Activated CD8-positive, alpha-beta memory T cell treated with anti-CD3 and anti-CD28 coated beads for 36 hours (primary cell): ENCODE measurements around the gene AFF3. TPM values are rescaled to one million over a fixed set of nuclear protein-coding genes. Genes with fewer than 3 reads are reported as not detected.
"Not testable (repeated sequence)": the region's sequence is repeated elsewhere in the genome, so short reads cannot be mapped to it uniquely, and the experiment has no call there.

ENCODE experiments used
- CTCF ChIA-PET: fragments of 350-600 bp; sonication (Branson Sonifier 250); formaldehyde crosslinking; loops from one replicate; lab custom pipeline; 2021; ENCODE audit warnings: antibody characterized with exemption; lab: Charles Lee
- POLR2A ChIA-PET: fragments of 350-600 bp; sonication (Branson Sonifier 250); formaldehyde crosslinking; loops from one replicate; lab custom pipeline; 2021; ENCODE audit warnings: antibody characterized with exemption; lab: Charles Lee
- total RNA-seq, 2 experiments: library from RNA; stranded (reverse); gene quantifications; one replicate each; pipeline ENCODE4 v1.2.3, GENCODE V29; 2021

Gene AFF3
- total RNA-seq, 2 experiments from 2014 or later: 0.71 to 1.1 TPM

DNA sequence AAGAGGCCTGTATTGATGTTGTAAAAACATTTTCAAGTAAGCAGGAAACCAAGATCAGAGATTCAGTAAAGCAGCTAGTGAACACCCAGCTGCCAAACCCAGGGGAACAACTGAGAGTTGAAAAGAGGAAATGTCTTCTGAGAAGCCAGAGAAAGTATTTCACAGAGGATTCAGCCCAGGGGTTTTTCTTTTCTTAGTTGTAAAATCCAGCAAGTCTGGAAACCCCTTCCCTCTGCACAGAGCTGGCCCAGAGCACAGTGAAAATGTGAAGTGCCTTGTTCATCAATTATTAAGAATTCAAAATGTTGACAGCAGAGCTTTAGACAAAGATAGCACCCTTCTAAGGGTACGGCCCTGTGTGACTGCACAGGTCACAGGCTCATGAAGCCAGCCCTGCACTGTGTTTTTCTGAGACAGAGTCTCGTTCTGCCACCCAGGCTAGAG lies 28.4 kb downstream of the AFF3 start:
- ChIA-PET CTCF (no interaction called here), POLR2A (no interaction called here)

DNA sequence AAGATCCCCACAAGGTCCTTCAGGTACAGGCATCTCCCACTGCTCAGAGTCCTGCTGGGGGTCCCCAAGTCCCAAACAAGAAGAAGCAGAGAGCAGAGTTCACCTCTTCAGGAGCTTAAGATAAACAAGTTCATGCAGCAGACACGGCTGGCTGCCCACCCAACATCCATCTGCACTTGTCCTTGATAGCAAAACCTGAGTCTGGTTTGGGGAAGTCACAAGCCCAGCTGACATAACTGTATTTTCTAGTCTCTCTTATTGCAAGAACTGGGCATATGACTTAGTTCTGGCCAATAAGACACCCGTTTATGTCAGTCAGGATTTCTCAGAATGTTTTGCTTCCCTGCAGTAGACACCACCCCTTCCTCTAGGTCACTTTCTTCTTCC lies 31.8 kb downstream of the AFF3 start:
- ChIA-PET POLR2A (no interaction called here), CTCF (no interaction called here)

DNA sequence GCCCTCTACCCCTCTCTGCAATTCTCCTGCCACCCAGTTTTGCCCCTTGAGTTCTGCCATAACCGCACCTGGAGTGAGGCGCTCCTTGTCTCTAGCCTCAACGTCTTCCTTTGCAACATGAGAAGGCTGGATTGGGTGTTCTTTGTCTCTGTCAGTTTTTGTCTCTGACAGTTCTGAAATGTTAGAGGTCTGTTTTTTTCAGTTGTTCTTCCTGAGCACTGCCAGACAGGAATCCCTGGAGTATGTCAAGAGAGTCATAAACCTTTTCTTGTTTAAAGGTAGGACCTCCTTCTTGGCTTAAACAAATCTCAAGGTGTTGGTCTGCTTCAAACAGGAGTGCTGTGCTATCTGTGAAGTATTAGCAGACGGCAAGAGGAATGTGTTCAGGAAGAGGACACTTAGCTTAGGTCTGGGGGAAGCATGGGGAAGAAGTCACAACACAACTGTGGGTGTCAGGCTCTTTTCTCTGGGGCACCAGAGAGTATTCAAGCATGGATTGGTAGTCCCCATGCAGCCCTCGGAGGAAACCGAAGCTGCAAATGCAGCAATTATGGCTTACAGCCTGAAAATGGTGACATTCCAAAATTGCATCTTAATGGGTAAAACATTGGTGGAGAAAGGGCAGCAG lies 32.3 kb downstream of the AFF3 start:
- ChIA-PET CTCF (no interaction called here), POLR2A (no interaction called here)

DNA sequence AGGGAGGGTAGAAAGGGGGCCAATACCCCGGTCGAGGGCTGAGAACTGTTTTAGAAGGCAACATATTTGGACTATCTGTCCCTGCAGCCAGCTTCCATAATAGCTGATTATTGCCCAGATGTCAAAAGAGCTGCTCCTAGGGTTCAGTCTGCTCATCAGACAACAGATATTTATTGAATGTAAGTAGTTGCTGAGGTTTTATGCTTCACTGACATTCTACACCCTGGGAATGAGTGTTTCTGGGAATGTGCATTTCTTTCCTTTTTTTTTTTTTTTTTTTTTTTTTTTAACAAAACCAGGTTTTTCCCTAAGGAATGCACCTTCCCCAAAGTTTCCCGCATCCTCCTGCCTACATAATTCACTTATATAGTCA lies 33.8 kb downstream of the AFF3 start:
- CTCF ChIA-PET: interaction anchor here (0.6 to 0.7 kb wide), 2 partner anchors 15 to 131 kb away, joined by 3 read pairs; no protein-coding TSS in a partner anchor

DNA sequence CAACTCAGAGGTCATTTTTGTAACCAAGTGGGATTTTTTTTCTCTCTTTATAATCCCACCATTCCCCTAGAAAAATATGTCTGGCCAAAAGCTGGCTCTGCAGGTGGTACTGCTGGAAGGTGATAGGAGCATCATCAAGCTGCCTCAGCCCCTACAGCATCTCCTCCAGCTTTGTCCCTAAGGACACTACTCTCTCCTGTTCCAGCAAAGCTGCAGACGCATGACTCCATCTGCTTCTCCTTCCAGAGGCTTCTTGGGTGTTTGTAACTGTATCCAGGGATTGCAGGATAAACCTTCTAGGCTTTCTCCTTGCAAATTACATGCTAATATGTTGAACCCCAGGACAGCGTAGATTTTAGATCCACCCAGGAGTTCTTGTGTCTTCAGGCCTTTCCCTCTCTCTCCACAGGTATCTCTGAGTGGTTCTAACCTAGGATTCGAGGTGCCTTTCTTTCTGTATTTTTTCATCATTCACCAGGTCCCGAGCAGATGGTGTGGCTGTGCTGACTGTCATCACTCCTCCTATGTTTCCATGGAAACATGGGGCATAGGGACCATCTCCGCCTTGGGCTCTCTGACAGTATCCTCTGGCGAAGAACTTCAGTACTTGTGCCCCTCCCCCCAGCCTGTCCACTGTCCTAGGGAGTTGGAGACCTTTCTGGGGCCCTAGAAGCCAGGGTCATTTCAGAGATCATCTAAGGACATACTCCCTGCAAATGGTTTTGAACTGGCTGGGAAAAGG lies 34.3 kb downstream of the AFF3 start:
- CTCF ChIA-PET: no interaction called here
- POLR2A ChIA-PET: no interaction called here

More for the DNA sequence above, 33.8 kb downstream of the AFF3 start:
- POLR2A ChIA-PET: not testable (repeated sequence)

DNA sequence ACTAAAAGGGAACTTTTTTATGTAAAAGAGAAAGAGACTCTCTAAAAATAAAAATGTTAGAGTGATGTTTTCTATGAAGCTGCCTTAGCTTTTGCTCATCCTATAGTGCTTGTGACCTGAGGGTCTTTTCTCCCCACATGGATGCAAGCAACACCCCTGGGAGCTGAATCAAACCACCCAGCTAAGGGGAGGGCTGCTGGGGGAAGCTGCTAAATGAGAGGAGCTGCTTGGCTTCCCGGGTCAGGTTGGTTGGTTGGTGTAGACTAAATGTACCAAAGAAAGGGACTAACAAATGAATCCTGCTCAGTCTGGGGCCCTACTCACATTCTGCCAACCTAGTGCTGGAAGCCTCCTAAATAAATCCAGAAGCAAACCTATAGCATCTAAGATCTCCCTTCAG lies 35.0 kb downstream of the AFF3 start:
- CTCF ChIA-PET: no interaction called here
- POLR2A ChIA-PET: no interaction called here

DNA sequence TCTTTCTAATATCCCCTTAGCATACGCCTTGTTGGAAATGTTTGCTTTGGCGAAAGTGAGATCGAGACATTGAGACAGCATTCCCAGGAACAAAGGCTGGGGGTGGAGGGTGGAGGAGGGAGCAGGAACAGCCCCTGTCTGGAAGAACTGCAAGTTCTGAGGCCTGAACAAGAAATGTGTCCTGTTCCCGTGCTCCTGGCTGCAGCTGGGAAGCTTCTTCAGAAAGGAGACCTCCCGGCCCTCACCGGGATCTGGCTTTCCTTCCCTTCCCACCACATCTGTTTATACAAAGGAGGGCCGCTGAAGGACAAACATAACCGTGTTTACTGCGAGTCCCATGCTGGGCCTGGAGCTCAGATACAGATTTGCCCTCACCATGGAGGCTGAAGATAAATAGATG lies 35.9 kb downstream of the AFF3 start:
- CTCF ChIA-PET: no interaction called here
- POLR2A ChIA-PET: no interaction called here

DNA sequence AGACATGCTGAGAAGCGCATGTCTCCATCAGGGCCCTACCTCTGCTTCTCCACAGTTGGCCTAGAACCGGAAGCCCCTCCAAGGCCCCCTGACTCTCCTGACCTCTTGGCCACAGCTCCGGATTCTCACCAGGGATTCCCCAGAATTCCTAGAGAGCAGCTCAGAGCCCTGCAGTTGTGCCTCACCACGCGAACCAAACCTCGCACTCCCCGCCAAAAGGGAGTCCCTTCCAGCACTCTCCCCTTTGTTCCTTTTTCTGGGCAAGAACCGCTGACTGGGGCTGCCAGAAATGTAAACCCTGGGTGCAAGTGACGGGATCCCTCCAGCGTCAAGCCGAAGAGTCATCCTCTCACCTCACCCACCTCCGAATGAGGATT lies 36.7 kb downstream of the AFF3 start:
- POLR2A ChIA-PET: no interaction called here

DNA sequence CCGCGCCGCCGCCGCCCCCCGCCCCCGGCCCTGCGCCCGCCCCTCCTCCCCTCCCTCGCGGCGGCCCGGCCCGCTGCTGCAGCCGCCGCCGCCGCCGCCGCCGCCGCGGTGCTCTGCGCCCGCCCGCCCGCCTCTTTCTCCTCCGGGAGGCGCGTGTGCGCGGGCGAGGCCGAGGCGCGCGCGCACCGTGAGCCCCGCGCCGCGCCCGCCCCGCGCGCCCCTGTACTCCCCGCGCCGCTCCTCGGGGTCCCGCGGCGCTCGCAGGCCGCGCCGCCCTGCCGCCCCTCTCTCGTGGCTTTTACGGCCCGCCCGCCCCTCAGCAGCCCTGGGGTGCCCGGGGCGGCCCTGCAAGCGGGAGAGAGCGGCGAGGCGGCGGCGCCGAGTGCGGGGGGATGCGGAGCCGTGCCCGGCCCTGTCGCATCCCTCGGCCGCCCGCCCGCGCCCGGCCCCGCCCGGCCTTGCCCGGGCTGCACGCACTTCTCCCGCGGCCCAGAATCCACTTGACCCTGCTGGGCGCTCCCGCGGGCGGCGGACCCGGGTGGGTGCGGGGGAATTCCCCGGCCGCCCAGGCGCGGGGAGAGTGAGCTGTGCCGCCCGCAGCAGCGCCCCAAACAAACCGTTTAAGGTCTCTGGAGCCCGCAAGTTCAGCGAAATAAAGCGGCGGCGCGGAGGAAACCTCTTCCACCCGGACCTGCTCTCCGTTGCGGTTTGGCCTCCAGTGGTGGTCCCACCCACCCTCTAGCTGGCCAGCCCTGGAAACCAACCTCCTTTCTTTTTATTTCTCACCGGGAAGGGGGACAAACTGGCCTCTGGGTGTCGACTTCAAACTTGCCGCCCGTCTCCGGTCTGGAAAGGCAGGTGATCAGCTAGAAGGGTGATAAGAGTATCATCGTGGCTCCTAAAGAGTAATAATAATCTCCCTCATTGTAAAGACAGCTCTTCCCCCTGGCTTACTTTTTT lies 37.4 kb downstream of the AFF3 start:
- POLR2A ChIA-PET: no interaction called here
- CTCF ChIA-PET: no interaction called here

More for the DNA sequence above, 36.7 kb downstream of the AFF3 start:
- CTCF ChIA-PET: no interaction called here

DNA sequence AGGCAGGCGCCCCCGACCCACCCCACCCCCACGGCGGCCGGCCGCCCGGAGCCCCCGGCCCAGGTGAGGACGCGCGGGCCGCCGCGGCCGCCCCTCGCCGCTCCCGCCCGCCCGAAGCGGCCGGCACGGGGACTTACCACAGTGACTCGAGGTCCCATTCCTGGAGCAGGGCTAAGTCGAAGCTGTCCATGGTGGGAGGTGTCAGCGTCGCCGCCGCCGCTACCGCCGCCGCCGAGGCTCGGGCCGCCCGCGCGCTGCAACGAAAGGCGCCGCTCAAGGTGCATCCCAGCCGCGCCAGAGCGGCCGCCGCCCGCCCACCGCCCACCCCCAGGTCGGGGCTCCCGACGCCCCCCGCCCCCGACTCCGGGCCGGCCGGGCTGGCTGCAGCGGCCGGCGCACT lies 38.1 kb downstream of the AFF3 start:
- CTCF ChIA-PET, POLR2A ChIA-PET: not testable (repeated sequence)

DNA sequence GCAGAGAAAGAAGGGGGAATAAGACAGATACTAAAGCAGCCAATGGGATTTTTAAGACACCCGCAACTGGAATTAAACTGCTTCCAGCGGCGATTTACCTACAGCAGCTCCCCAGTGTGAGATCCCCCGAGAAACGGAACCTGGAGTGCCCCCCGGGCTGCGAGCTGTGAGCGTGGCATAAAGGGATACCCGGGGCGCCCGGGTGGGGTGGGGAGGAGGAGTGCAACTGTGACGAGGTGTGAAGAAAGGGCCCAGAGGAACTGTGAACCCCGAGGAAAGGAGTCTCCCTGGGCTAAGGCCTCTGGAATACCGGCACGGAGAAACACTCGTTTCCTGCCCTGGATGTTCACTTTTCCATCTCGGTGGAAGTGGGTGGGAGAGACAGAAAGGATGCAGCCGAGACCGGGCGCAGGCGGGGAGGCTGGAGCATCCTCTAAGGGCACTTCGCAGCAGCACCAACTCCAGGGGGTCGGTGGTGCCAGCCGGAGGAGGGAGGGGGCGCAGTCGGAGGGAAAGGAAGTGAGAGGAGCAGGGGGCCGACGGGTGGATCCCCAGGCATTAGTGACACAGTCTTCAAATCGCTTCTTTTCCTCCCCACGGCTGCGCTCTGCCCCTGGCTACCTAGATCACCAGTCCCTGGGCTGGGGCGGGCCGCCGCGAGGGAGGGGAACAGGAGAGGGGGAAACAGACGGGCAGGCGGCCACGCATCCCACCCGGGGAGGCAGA lies 38.7 kb downstream of the AFF3 start:
- POLR2A ChIA-PET, CTCF ChIA-PET: not testable (repeated sequence)

DNA sequence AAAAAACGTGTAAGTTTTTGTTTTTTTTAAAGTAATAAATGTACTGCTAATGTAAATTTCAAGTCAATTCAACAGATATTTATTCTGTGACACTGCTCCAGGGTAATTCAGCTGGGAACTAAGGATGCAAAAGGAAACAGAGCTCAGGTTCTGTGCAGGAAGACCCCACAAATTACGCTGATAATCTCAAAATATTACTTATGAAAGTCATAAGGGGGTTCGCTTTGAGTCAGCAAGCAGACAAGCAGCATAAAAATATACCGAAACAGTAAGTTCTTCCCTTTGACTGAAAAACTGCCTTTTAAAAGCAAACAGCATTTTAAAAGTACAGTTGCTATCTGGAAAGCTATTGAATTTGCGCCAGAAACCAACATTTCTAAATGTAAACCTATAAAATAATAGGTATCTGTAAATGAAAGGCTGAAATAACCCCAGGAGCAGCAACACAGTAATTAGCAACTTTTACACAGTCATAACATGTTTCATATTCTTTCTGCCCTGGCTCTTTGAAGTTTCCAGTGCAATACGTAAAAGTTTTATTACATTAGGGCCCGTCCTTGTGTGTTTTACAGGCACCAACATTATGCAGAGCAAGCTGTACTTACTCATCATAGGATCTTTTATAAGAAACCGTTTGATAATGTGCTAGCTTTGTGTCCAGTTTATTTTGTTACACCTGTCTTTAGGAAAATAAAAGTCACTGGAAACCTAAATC lies 39.8 kb downstream of the AFF3 start:
- POLR2A ChIA-PET, CTCF ChIA-PET: not testable (repeated sequence)

DNA sequence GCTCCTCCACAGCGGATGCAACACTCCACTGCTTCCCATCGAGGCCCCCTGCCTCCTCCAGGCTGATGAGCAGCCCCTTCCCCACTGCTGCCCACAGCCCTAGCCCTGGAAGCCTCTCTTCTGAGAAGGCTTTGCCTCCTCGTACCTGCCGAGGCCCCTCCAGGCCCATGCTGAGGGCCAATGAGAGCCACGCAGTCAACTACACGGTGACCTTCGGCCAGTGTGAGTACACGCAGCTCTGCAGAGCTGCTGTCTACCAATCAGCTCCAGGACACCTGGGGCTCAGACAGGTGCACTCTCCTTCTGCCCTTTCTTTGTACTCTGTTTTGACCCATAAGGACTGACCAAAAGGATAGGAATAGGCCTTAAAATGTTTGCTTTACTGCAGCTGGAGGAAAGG lies 43.5 kb downstream of the AFF3 start:
- POLR2A ChIA-PET, CTCF ChIA-PET: not testable (repeated sequence)

DNA sequence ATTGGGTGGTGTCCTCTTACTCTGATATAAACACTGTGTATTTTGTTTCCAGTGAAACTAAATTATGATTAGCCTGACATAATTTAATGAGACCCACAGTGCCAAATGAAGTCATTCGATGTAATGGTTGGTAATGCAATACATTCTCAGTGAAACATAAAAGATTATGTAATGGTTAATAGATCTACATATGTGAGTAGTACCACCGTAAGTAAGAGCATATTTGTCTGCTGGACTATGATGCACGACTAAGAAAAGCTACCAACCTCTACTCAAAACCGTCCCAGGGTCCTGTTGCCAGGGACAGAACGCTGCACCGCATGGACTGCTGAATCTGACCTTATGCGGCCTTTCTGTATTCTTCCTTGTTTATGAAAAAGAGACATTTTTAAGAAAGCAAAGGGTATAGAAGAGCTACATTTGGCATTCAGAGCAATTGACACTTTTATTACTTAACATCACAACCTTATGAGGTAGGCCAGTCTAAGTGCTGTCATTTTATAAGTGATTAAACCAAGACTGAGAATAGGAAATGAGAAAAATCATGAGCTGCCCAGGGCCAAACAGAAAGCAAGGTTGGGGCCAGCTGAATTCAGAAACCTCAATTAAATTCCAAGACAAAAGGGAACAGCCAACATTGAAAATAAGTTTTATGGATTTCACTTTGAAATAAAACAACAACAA lies 44.6 kb downstream of the AFF3 start:
- POLR2A ChIA-PET, CTCF ChIA-PET: not testable (repeated sequence)

DNA sequence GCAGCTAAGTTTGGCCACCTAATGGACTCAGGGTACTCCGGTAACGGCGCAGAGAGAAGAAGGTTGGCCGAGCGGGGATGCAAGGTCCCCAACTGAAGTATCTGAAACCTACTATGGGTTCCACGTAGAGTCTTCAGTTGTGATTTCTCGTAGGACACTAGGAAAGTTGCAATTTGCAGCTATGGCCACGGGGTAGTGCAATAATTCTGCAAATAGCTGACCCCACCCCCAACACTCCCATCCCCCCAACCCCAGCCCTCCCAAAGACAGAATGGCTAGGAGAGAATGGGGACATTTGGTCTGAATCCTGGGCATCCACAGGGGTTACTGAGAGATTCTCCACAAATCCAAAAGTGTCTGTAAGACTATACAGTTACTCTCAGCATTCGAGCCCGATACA lies 46.5 kb downstream of the AFF3 start:
- CTCF ChIA-PET, POLR2A ChIA-PET: not testable (repeated sequence)

DNA sequence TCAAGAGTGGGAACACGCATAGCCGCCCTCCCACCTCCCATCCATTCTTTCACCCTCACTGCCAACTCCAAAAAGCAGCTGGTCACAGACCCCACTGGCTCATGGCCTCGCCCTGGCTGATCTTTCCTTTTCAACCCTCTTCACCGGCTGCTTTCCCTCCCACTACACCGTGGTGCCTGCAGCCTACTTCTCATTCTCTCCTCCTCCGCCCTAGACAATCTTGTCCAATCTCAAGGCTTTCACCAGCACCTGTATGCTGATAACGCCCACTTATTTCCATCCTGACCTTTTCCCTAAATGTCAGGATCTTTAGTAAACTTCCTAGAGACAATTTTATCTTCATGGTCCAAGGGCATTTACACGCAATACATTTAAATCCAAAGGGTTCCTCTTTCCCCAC lies 50.6 kb downstream of the AFF3 start:
- POLR2A ChIA-PET, CTCF ChIA-PET: not testable (repeated sequence)

DNA sequence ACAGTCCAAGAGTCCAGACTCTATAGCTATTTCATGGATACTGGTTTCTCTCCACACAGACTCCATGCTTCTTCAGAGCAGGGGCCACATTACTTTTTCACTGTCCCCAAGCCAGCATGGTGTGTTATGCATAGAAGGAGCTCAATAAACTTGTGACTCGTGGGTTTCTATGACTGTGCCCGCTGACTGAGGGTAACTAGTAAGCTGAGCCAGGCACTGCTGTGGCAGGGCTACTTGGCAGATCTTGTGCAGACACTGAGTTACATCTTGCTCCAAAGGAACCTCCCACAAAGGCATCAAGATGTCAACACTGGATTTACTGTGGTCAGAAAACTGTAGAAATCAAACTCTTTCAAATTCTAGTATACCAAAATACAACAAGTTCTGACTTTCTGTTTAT lies 56.6 kb downstream of the AFF3 start:
- CTCF ChIA-PET, POLR2A ChIA-PET: not testable (repeated sequence)

DNA sequence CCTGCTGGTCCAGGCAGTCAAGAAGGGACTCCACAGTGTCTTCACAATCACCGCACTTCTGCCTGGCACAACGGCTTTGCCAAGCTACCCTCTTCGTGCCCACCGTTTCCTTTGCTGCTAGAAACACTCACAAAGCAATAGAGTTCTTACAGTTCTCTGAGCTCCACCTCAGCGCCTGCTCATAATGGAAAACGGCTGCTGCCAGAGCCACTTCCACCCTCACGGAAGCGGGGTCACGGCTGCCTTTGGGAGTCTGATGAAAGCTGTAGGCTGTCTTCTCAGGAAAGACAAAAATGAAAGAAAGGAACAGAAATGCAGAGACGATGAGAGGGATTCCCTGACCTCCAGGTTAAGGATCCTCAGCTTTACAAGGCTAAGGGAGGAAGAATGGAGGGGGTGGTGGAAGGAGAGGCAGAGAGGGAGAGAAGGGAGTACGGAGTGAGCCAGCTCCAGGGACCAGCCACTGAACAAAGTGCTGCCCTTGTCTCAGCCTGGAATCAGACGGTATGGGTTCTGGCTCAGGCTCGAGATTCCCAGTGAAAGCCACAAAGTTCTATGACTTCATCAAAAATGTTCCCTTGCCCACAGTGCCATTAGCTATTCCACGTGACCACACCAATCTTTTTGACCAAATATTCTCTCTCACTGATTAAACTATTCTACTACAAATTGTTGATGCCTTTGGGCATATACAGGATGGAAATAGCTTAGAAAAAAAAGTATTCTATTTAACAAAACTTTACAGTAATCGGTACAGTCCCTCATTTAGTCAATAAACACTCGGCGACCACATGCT lies 58.8 kb downstream of the AFF3 start:
- CTCF ChIA-PET, POLR2A ChIA-PET: not testable (repeated sequence)
